Endometrial microvascular endothelial cells (primary cell): ENCODE data around the gene RACGAP1. TPM values are rescaled to one million over a fixed set of nuclear protein-coding genes. Genes with fewer than 3 reads are reported as not detected.
"Not testable (repeated sequence)": the region's sequence is repeated elsewhere in the genome, so short reads cannot be mapped to it uniquely, and the experiment has no call there.

Experiments
- in situ Hi-C: cut with HindIII; loops from 2 replicates; pipeline ENCODE4 v1.10.0; 2017; ENCODE audit warnings: low sequenced_read_pairs, low pct_unique_long_range_greater_than_20kb; ENCODE audit errors: inconsistent ontology term
- total RNA-seq: library from RNA; depleted of rRNA; stranded (reverse); fragments of >200 nt; gene quantifications from one replicate; pipeline ENCODE4 v1.2.3, GENCODE V29; 2015; ENCODE audit errors: inconsistent ontology term

Gene RACGAP1
- total RNA-seq, 1 donor from 2014 or later: 56.6 TPM

DNA sequence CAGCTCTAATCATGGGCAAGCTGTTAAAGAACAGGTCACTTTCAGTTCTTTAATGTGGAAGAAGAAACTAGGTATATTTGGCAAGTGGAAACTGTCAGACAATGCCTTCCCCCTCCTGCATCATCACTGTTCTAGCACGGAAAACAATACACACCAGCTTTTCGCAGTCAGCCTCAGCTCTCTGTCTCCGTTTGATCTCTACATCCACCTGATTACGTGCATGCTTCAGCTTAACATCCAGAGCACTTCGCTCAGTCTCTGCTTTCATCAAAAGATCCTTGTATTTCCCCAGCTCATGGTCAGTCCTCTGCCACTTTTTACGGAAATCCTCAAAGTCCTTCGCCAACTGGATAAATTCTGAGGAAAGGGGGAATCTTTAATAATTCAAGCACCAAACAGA lies 19.0 kb downstream of the RACGAP1 start:
- in situ Hi-C loops: no loop called here

DNA sequence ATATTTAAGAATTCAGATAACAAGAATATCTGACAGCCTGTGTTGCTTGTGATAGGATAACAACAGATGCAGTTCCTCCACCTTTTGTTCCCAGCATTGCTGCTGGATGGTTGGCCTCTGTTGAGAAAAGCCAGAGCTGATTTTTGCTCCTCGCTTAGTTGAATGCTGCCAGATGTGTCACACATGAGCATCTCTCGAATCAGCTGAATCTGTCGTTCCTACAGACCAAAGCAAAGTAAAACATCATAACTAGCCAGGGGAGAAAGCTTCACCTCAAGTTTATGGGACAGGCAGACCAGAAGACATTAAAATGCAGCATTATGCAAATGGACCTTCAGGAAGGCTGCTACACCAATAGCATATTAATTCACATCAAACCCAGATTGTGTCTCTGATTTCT lies 20.1 kb downstream of the RACGAP1 start:
- in situ Hi-C loops: no loop called here

DNA sequence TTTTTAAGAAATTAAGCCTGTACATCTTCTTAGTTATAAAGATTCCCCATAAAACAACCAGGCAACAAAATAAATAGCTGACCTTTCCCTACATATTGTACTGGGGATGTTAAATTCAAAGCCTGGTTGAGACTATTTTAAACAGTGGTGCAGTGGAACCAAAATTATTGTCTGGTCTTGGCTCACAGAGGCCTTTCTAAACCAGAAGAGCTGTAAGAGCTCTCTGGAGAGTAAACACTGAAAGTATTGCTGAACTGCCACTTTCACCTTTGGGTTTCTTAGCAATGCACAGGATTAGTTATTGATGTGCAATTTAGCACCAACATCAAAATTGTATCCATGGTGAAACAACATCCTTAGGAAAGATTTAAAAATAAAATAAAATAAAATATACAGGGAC lies 20.6 kb downstream of the RACGAP1 start:
- in situ Hi-C loops: no loop called here

DNA sequence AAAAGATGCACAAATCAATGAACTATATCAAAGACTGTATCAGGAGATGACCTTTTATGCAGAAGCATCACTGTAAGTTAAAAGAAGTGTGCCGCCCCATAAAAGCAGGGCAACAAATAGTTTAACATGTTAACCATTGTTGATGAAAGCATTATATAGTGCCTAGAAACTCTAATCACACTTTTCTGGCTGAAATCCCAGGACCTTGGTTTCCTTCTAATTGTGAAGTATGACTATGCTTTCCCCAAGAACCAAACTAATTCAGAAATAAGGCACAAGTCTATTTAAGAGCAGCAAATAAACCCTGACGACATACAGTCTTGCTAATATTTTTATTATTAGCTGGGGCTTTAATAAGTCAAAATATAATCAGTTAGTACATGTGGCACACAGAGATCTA lies 21.7 kb downstream of the RACGAP1 start:
- in situ Hi-C loops: no loop called here

DNA sequence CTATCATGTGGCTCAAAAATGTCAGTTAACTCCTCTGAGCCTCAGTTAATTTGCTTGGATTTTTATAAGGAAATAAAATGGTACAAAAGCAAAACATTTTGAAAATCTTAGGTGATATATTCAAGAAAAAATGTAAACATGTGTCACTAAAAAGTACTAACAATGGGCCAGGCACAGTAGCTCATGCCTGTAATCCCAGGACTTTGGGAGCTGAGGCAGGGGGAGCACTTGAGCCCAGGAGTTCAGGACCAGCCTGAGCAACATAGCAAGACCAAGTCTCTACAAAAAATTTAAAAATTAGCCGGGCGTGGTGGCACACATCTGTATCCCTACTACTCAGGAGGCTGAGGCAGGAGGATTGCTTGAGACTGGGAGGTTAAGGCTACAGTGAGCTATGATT lies 26.8 kb downstream of the RACGAP1 start:
- in situ Hi-C loops: no loop called here

DNA sequence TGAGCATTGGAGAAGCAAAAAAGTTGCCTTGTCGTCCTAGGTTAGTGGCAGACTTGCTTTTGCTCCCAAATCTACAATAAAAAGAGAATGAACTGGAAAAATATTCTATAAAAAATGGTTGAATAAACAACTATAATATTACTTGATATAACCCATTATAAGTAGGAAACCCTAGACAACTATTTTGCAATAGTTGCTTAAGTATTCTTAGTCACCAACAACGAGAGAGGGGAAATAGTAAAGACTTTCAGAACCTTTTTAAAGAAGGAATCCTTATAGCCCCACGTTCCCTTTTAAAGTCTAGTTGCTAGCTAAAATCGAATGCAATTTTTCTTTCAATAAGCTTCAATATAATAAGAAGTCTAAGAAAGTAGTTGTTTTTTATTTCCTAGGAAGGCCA lies 35.0 kb downstream of the RACGAP1 start:
- in situ Hi-C loops: no loop called here

DNA sequence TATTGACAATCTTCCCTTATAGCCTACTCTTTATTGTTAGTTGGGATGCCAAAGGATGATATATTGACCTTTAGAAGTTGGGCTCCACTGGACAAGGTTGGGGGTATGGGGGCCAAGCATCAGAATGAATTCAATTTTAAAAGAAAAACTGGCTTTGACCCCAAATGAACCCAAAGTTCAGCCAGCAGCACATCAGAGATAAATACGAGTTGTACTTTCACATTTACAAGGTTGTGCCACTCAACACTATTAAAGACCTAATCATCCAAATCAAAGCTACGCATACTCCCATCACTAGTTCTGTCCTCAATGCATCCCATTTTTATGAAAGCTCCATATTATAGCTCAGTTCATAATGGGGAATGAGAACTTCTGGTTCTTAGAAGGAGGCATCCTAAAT lies 35.9 kb downstream of the RACGAP1 start:
- in situ Hi-C loops: not testable (repeated sequence)

DNA sequence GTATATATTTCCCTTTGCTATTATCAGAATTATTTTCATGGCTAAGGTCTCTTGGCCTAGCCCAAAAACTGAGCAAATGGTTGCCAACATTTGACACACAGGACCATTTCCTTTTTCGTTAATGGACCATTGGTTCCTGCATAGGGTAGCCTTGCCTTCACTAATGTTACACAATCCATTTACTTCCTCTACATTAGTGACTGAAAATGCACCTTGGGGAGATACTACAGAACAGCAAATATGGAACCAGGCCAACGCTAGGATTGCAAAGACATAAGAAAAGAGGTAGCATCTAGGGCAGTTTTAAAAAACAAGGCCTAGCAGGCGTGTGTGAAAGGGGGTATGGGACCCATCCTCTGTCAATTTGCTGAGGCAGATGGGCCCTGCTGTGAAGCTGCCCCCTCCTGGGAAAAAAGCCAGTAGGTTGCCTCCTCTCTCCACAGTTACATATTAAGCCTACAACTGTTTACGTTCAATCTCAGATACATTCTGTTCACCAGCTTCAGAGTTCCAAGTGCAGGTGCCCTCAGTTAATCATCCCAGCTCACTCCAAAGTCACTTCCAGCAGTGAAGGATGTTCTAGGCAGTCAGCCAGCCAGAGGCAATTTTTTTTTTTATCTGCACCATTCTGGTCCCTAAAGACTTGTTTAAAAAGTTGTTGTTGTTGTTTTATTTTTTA lies 37.5 kb downstream of the RACGAP1 start:
- in situ Hi-C loops: no loop called here

DNA sequence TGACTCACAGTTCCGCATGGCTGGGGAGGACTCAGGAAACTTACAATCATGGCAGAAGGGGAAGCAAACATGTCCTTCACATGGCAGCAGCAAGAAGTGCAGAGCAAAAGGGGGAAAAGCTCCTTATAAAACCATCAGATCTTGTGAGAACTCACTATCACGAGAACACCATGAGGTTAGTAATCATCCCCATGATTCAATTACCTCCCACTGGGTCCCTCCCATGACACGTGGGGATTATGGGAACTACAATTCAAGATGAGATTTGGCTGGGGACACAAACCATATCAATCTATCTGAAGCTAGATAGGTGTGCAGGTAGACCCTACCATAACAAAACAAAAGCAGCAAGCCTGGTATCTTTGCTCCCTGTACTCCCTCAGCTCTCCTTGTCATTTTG lies 38.8 kb downstream of the RACGAP1 start:
- in situ Hi-C loops: not testable (repeated sequence)

DNA sequence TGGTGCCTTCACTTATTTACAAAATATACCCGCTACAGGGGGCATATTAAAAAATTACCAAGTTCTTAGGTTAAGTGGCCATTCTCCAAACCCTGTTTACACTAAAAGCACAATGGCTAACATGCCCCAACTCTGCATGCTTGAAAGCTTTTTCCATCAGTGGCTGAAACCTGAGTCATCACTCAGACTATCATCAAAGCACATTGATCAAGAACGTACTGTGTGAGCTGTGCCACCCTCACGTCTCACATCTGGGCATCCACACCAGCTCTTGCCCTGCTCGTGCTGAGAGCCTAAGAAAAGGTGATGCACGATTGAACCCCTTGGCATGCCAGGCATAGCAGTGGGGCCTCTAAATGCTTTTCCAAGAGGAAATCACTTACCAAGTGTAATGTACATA lies 39.3 kb downstream of the RACGAP1 start:
- in situ Hi-C loops: no loop called here

DNA sequence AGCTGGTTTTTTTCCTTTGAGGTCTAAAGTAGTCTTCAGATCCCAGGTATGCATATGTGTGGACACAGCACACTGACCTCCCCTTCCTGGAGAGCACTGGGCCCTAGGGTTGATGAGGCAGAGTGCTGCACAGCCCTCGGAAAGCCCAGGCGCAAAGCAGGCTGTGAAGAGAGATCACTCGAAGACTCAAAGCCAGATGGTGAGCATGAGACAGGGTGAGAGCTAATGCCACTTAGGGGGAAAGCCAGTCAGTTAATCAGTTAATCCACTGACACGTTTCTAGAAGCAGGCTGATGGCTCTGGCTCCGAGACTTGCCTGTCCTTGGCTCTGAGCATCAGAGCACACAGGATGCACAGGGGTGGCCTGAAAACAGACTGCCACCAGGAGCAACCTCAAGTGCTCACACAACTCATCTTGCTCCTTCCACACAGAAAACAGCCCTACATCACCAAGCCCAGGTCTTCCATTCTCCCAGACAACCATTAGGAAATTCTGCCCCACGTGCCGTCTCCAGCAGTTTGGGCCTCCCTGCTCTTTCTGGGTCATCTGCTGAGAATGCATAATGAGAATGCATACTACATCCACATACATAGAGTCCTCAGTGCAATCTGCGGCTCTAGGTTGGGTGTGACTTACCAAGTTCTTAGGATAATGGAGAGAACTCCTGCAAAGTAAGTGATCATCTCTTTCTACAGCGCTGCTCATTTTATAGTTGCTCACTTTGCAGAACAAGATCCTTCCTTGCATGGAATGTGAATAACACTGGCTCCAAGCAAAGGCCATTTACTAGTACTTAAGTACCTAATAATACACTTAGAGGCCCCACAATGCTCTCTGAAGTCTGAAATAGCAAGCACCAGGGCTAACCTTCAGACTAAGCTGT lies 40.6 kb downstream of the RACGAP1 start:
- in situ Hi-C loops: no loop called here

DNA sequence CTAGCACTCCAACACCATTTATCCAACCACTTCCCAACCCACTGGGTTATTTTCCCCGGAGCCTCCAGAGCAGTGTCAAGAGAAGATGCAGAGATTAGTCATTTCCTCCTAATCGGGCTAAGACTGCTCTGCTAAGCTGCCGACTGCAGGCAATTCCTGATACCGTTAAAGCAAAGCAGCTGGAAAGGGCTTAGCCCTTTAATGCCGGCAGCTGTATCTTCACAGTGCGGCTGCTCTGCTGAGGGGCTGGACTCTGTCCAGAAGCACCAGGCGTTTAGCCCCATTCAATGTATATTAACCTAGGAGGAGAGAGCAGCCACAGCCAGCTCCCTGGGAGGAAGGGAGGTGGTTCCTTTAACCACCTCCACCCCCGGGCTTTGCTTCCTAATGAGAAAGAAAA lies 41.4 kb downstream of the RACGAP1 start:
- in situ Hi-C loops: no loop called here

DNA sequence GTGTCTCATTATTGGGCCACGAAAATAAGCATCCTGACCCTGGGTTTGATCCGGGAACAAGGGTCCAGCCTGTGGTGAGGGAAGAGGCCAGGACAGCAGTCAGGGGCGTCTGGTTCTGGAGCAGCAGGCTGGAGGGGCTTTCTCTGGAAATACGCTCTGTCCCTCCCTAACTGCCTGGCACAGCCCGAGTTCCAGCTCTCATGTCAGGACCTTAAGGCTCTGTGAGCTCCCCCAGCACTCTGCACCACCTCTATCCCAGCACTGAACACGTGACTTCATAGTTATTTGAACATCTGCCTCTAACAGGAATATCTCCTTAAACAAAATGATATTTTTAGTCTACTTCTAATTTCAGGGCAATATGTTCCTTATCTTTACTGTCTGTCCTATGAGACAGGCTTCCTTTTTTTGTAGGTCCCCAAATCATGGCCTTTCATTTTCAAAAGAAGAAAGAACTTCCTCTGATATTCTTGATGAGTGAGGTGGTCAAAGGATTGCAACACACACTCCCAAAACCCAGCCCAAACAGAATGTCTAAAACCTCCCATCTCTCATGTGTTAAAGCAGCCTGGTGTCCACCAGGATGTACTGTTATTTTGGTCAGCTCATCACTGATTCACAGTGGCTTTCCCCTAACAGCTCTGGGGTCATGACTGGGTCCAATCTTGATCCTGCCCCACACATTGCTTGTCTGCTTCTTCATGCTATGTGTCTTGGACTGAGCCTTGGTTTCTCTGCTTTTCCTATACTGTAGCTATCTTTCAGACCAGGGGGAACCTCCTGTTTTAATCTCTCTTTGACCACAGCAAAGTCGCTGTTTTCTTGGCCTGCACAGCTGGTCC lies 42.8 kb downstream of the RACGAP1 start:
- in situ Hi-C loops: no loop called here

DNA sequence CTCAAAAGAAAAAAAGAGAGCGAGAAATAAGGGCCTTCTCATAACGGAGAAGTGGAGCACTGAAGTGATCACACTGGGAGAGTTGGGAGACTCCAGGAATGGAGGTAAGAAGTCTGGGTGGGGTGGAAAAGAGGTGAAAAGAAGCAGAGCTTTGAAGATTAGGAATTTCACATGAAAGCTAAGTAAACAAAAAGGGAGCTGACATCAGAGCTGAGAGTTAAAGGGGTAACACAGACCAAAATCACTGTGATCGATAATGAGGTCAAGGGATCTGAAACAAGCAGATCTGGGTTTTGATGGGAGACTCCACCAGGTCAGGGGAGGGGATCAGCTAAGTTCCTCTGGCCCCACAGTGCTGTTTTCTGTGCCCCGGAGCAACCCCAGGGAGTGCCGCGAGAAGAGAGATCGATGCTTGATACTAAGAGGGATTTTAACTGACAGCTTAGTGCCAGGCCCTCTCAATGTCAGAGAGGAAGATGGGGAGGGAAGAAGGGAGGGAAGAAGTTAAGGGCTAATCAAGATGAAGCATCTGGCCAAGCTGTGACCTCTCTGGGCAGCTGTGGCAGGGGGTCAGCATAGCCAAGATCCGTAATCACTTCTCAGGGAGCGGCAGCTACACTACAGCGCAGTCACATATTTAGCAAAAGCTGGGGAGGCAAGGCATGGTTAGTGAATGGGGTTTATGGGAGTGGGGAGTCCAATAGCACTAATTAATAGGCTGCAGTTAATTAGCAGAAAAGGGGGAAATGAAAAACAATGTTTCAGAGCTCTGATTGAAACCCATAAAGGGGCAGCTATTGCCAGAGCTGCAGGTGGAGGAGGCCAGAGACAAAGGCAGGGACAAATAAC lies 44.6 kb downstream of the RACGAP1 start:
- in situ Hi-C loops: no loop called here

DNA sequence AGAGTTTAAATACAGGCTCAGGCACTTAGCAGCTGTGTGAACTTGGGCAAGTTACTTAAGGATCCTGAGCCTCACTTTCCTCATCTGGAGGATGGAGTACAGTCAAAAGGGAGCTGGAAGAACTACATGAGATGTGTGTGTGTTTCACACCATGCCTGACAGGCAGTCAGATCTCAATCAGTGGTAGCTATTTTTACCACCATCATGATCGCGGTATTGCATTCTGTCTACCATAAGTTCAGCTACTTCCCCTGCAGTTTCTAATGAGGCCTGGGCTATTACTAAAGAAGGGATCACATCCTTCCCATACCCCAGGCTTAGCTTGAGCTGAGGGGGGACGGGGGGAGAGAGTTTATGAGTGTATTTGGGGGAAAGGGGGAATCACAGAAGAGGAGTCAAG lies 45.5 kb downstream of the RACGAP1 start:
- in situ Hi-C loops: no loop called here

DNA sequence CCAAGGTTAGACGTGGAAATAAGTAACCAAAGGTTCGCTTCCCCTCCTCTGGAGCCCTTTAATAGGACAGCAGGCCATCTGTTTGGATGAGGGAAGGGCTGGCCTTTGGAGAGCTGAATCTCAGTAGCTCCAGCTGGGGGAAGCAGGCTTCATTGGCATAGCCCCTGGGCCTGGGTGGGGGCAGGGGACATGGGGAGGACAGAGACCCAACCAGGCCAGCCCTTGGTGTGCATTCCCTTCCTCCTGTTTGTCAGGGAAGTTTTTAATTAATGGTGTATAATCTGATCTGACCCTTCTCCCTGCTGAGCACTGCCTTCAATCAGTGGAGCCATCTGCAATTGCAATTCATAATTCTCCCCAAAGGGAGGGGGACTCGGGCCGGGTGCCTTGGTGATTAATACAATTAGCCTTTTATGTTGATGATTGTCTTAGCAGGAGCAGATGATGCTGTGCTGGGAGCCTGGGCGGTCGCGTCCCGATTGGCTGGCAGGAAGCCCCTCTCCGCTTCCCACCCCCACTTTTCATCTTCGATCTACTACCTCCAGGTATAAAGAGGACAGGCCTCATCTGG lies 46.2 kb downstream of the RACGAP1 start:
- in situ Hi-C loops: no loop called here

DNA sequence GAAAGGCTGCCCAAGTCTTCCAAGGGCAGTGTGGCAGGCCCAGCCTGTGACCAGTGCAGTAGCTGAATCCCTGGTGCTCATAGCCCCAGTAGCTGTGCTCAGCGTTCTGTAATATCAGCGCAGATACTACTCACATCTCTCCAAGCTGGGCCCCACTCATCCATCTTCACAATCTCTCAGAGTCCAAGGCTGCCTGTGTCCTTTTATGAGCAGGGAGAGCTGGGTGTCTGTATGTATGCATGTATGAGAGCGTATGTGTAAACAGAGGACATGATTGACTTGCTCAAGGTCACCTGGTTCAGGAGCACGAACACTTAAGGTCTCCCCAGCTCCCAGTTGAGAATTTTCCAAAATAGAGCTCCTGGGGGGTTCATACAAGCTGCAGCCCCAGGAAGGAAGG lies 47.2 kb downstream of the RACGAP1 start:
- in situ Hi-C loops: no loop called here

DNA sequence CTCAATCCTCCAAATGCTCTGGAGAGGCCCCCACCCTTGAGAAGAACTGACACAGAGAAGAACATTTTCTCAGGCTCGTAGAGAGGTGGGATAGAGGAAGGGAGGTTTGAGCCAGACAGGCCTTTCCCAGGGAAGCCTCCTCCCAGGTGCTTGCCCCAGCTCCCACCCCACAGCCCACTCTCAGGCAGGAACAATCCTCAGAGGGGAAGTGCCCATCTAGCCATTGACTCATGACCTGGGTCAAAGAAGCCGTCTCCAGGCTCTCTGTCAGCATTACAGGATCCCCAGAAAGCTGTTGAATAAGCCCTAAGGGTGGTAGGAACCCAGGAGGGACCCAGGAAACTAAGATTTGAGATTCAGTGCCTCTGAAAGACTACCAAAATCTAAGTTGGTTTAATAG lies 48.7 kb downstream of the RACGAP1 start:
- in situ Hi-C loops: no loop called here
